Measurements from ENCODE around the gene SDC3.

DNA sequence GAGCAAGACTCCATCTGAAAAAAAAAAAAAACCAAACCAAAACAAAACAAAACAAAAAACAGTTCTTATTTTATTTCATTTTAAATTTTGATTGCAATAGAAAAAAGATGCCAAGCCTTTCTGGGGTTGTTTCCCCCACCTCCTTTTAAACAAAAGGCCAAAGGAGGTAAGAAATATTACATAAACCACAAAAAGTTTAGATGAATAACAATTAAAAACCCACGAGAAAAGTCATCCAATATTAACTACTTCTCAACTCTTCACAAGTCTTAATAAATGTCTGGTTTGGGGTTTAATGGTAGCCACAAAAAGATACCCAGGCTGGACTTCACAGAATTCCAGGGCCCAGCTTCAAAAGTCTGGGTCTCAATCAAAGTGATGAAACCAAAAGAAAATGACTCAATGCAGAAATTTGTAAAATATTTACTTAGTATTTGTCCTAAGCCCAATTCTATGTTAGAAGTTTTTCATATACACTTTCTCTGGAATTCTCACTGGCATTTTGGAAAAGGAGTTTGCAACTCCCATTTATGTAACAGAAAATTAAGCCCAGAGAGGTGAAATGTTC is 47.0 kb upstream of the SDC3 start:
- no peak for TF ChIP-seq POLR2A (IDR thresholded peaks at IDR 0.05; ENCODE audit: low read length)
- TF ChIP-seq GATA1 (IDR thresholded peaks at IDR 0.05; ENCODE audit: low read depth, low read length), result no peak

Measured in erythroblast (primary cell).